NB4 (cell line): ENCODE results near the gene AFAP1.

Experiments
- DNase-seq: peaks from one replicate; pipeline ENCODE4 v3.0.0; 2010; ENCODE audit warnings: low read depth
- H3K4me3 ChIP-seq: one replicate; pipeline ENCODE4 v1.5.1; 2011; ENCODE audit warnings: mild to moderate bottlenecking, low read depth, low read length, moderate library complexity
- CTCF ChIP-seq: IDR thresholded peaks from one replicate; pipeline ENCODE4 v1.5.1; 2012; ENCODE audit warnings: low read depth, low read length
- MYC ChIP-seq: IDR thresholded peaks from 2 replicates; pipeline ENCODE4 v1.6.1; 2011; ENCODE audit warnings: low read depth, low read length
- POLR2A ChIP-seq: IDR thresholded peaks from 2 replicates; pipeline ENCODE4 v1.6.1; 2011; ENCODE audit warnings: mild to moderate bottlenecking; ENCODE audit not compliant: insufficient read length; ENCODE audit errors: extremely low read depth
- TF ChIP-seq, protein P1 (sequence below): IDR thresholded peaks from 2 replicates; pipeline ENCODE4 v1.6.1; 2011; ENCODE audit warnings: low read depth, low read length

Gene AFAP1

DNA sequence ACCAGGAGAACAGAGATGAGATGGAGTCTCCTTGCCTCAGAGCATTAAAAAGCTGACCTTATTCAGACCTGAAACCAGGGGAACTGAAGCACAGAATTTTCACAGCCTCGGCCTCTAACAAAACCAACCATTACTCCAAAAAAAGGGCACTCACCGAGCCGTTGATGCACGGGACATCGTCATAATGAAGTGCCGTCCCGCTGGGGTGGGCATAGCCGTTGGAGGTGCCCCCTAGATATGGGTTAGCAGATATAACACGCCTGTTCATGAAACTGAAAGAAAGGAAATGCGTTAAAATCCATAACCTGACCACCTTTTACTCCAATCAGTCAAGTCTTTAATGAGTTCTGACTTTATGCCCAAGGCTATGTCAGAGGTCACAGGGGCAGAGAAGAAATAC lies 153.6 kb downstream of the AFAP1 start:
- no peak overlapping the region for H3K4me3 ChIP-seq
- no peak for TF ChIP-seq POLR2A
- TF ChIP-seq CTCF: no peak
- TF ChIP-seq, protein P1, sequence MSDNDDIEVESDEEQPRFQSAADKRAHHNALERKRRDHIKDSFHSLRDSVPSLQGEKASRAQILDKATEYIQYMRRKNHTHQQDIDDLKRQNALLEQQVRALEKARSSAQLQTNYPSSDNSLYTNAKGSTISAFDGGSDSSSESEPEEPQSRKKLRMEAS: no peak
- TF ChIP-seq MYC: no peak
- no peak for DNase-seq

DNA sequence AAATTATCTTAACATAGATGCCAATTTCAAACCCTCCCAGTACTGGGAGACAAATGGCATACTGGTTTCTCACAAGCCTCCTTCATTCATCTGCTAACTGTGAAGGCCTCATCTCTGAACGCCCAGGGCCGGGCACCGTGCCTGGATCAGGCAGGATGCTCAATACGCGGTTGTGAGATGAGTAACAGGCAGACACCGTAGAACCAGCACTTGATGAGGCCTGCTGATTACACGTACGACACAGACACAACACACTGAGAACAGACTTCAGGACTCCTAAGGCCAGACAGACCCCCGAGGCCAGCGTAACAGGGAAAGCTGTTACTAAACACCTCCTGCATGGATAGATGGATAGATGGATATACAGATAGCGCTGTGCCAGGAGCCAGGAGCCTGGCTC lies 154.6 kb downstream of the AFAP1 start:
- H3K4me3 ChIP-seq: no peak overlapping the region
- TF ChIP-seq POLR2A (no peak), CTCF (no peak), MYC (no peak)
- TF ChIP-seq, protein P1: no peak
- DNase-seq: no peak

GRCh38 chr4:7784131-7784870 lies 155.4 kb downstream of the AFAP1 start:
- DNase-seq: no peak
- no peak for TF ChIP-seq POLR2A
- no peak for TF ChIP-seq CTCF
- no peak for TF ChIP-seq MYC
- TF ChIP-seq, protein P1: no peak
- H3K4me3 ChIP-seq: no peak overlapping the region

- no peak for DNase-seq
- TF ChIP-seq POLR2A: no peak
- TF ChIP-seq CTCF: no peak
- TF ChIP-seq MYC: no peak
- TF ChIP-seq, protein P1: no peak
- no peak overlapping the region for H3K4me3 ChIP-seq
These were observed 156.1 kb downstream of the AFAP1 start for GRCh38 chr4:7783541-7783940.

- DNase-seq: no peak
- TF ChIP-seq, protein P1: no peak
- TF ChIP-seq MYC: no peak
- no peak for TF ChIP-seq POLR2A
- no peak for TF ChIP-seq CTCF
- no peak overlapping the region for H3K4me3 ChIP-seq
These were observed 156.9 kb downstream of the AFAP1 start for GRCh38 chr4:7782783-7783182.
